Activated CD4-positive, alpha-beta T cell treated with anti-CD3 and anti-CD28 coated beads, Interleukin-2, amount 10 ng/mL, durations not matched to agents 24 days and 14 days (primary cell): ENCODE results near the gene PCDHB13. TPM values are rescaled to one million over a fixed set of nuclear protein-coding genes. Genes with fewer than 3 reads are reported as not detected.
A peak's percentile ranks its signal among the peaks of the same experiment; 100 is the strongest.
"Not testable (repeated sequence)": the region's sequence is repeated elsewhere in the genome, so short reads cannot be mapped to it uniquely, and the experiment has no call there.

ENCODE experiments used
- DNase-seq: peaks from one replicate; pipeline ENCODE4 v3.0.0; 2022
- H3K27ac Mint-ChIP-seq: one replicate; pipeline ENCODE4 v1.8.0; 2022; ENCODE audit warnings: mild to moderate bottlenecking, mixed read lengths
- H3K27me3 Mint-ChIP-seq: one replicate; pipeline ENCODE4 v1.8.0; 2022; ENCODE audit warnings: mixed read lengths
- H3K36me3 Mint-ChIP-seq: one replicate; pipeline ENCODE4 v1.8.0; 2022; ENCODE audit warnings: low read depth, mild to moderate bottlenecking, mixed read lengths
- H3K4me1 Mint-ChIP-seq: one replicate; pipeline ENCODE4 v1.8.0; 2021; ENCODE audit warnings: mixed read lengths
- H3K4me3 Mint-ChIP-seq: one replicate; pipeline ENCODE4 v1.8.0; 2022; ENCODE audit warnings: mild to moderate bottlenecking, moderate library complexity, mixed read lengths
- H3K9me3 Mint-ChIP-seq: one replicate; pipeline ENCODE4 v1.8.0; 2021; ENCODE audit warnings: mixed read lengths
- intact Hi-C: fragments of 100-400 bp; cut with micrococcal nuclease; formaldehyde crosslinking; loops from one replicate; pipeline ENCODE4 v1.15.1; 2023
- total RNA-seq: library from RNA; stranded (reverse); gene quantifications from 2 replicates; pipeline ENCODE4 v1.2.3, GENCODE V29; 2022

PCDHB13 gene
- total RNA-seq, 1 donor from 2014 or later, result 0.05 TPM

- H3K27me3 Mint-ChIP-seq, H3K4me3 Mint-ChIP-seq, DNase-seq, H3K36me3 Mint-ChIP-seq, intact Hi-C loops, H3K27ac Mint-ChIP-seq, H3K4me1 Mint-ChIP-seq: not testable (repeated sequence)
- H3K9me3 Mint-ChIP-seq, result peaks cover 23% of the 10 kb centered on the region
Observed at GRCh38 chr5:141189131-141189530, 24.6 kb upstream of the PCDHB13 start.

GRCh38 chr5:141192110-141192725, 21.5 kb upstream of the PCDHB13 start, which contains the start of gene PCDHB10:
PCDHB10 (plus strand) TSS chr5:141192353; CDS start chr5:141192553, 200 bp downstream.
- Mint-ChIP-seq H3K36me3 (peaks cover 4% of the 10 kb centered on the region), H3K27me3 (peaks cover 2% of the 10 kb centered on the region), H3K4me1 (no peaks in the 10 kb centered on the region), H3K9me3 (peaks cover 22% of the 10 kb centered on the region), H3K4me3 (no peak within 1 kb of the TSS), H3K27ac (no peak within 1 kb of the TSS)
- DNase-seq, result peak; percentile 73
- intact Hi-C loops, result loop anchor here (10.0 kb wide), 1 partner anchor 363 kb away; no protein-coding TSS in a partner anchor

GRCh38 chr5:141194332-141194731, 19.4 kb upstream of the PCDHB13 start:
- H3K9me3 Mint-ChIP-seq, result peaks cover 21% of the 10 kb centered on the region
- not testable (repeated sequence) for DNase-seq, H3K4me1 Mint-ChIP-seq, H3K36me3 Mint-ChIP-seq, H3K27me3 Mint-ChIP-seq, H3K27ac Mint-ChIP-seq, H3K4me3 Mint-ChIP-seq
- intact Hi-C loops, result loop anchor here (10.0 kb wide), 1 partner anchor 360 kb away; no protein-coding TSS in a partner anchor

GRCh38 chr5:141196363-141196762, 17.4 kb upstream of the PCDHB13 start:
- Mint-ChIP-seq H3K9me3 (peaks cover 23% of the 10 kb centered on the region), H3K27me3 (peaks cover 2% of the 10 kb centered on the region), H3K4me1 (no peaks in the 10 kb centered on the region), H3K36me3 (no peaks in the 10 kb centered on the region), H3K4me3 (no peak overlapping the region), H3K27ac (no peak overlapping the region)
- DNase-seq, result no peak
- intact Hi-C loops, result loop anchor here (10.0 kb wide), 1 partner anchor 358 kb away; no protein-coding TSS in a partner anchor

- intact Hi-C loops, result loop anchor here (10.0 kb wide), 1 partner anchor 355 kb away; no protein-coding TSS in a partner anchor
- DNase-seq, result no peak
- Mint-ChIP-seq H3K27ac (no peak within 1 kb of the TSS), H3K4me3 (no peak within 1 kb of the TSS), H3K9me3 (peaks cover 22% of the 10 kb centered on the region), H3K36me3 (no peaks in the 10 kb centered on the region), H3K4me1 (no peaks in the 10 kb centered on the region), H3K27me3 (no peaks in the 10 kb centered on the region)
Observed at GRCh38 chr5:141199359-141200235, 14.1 kb upstream of the PCDHB13 start, which contains the start of gene PCDHB11. PCDHB11 (plus strand) TSS chr5:141199627; CDS start chr5:141199775, 148 bp downstream.

- H3K4me3 Mint-ChIP-seq, intact Hi-C loops, H3K27ac Mint-ChIP-seq, H3K4me1 Mint-ChIP-seq, H3K27me3 Mint-ChIP-seq, DNase-seq, H3K36me3 Mint-ChIP-seq: not testable (repeated sequence)
- peaks cover 22% of the 10 kb centered on the region for H3K9me3 Mint-ChIP-seq
Observed at GRCh38 chr5:141201126-141201525, 12.6 kb upstream of the PCDHB13 start.

GRCh38 chr5:141201646-141202045, 12.1 kb upstream of the PCDHB13 start:
- intact Hi-C loops, H3K4me3 Mint-ChIP-seq, H3K4me1 Mint-ChIP-seq, DNase-seq, H3K27me3 Mint-ChIP-seq, H3K36me3 Mint-ChIP-seq, H3K27ac Mint-ChIP-seq: not testable (repeated sequence)
- peaks cover 19% of the 10 kb centered on the region for H3K9me3 Mint-ChIP-seq

GRCh38 chr5:141208478-141208877, 5.2 kb upstream of the PCDHB13 start, which contains the start of gene PCDHB12:
PCDHB12 (plus strand) TSS chr5:141208719; CDS start chr5:141208908, 189 bp downstream.
- peaks cover 5% of the 10 kb centered on the region for H3K9me3 Mint-ChIP-seq
- no peak within 1 kb of the TSS for H3K27ac Mint-ChIP-seq
- H3K4me3 Mint-ChIP-seq, result no peak within 1 kb of the TSS
- DNase-seq, result no peak
- H3K36me3 Mint-ChIP-seq, result no peaks in the 10 kb centered on the region
- H3K27me3 Mint-ChIP-seq, result peaks cover 2% of the 10 kb centered on the region
- H3K4me1 Mint-ChIP-seq, result no peaks in the 10 kb centered on the region
- intact Hi-C loops, result no loop called here

- H3K36me3 Mint-ChIP-seq, H3K27me3 Mint-ChIP-seq, H3K4me3 Mint-ChIP-seq, DNase-seq, H3K4me1 Mint-ChIP-seq, intact Hi-C loops, H3K27ac Mint-ChIP-seq: not testable (repeated sequence)
- H3K9me3 Mint-ChIP-seq, result peaks cover 16% of the 10 kb centered on the region
Observed at GRCh38 chr5:141210281-141210680, 3.4 kb upstream of the PCDHB13 start.

- H3K4me1 Mint-ChIP-seq, H3K27ac Mint-ChIP-seq, intact Hi-C loops, DNase-seq, H3K36me3 Mint-ChIP-seq, H3K27me3 Mint-ChIP-seq, H3K4me3 Mint-ChIP-seq: not testable (repeated sequence)
- H3K9me3 Mint-ChIP-seq, result peaks cover 16% of the 10 kb centered on the region
Observed at GRCh38 chr5:141210849-141211248, 2.9 kb upstream of the PCDHB13 start.

GRCh38 chr5:141214583-141214982, 864 bp downstream of the PCDHB13 start:
- H3K4me1 Mint-ChIP-seq, H3K36me3 Mint-ChIP-seq, DNase-seq, H3K27ac Mint-ChIP-seq, intact Hi-C loops, H3K4me3 Mint-ChIP-seq, H3K27me3 Mint-ChIP-seq: not testable (repeated sequence)
- H3K9me3 Mint-ChIP-seq, result peaks cover 23% of the 10 kb centered on the region

- H3K9me3 Mint-ChIP-seq, result peaks cover 25% of the 10 kb centered on the region
- H3K36me3 Mint-ChIP-seq, H3K4me1 Mint-ChIP-seq, H3K27me3 Mint-ChIP-seq, H3K4me3 Mint-ChIP-seq, intact Hi-C loops, H3K27ac Mint-ChIP-seq, DNase-seq: not testable (repeated sequence)
Observed at GRCh38 chr5:141215504-141215903, 1.8 kb downstream of the PCDHB13 start.

GRCh38 chr5:141216035-141216434, 2.3 kb downstream of the PCDHB13 start:
- H3K27me3 Mint-ChIP-seq, H3K4me1 Mint-ChIP-seq, DNase-seq, H3K4me3 Mint-ChIP-seq, intact Hi-C loops, H3K36me3 Mint-ChIP-seq, H3K27ac Mint-ChIP-seq: not testable (repeated sequence)
- peaks cover 25% of the 10 kb centered on the region for H3K9me3 Mint-ChIP-seq
